Endothelial cell (in vitro differentiated cells): ENCODE data around the gene PCID2. TPM values are rescaled to one million over a fixed set of nuclear protein-coding genes. Genes with fewer than 3 reads are reported as not detected.
"Not testable (repeated sequence)": the region's sequence is repeated elsewhere in the genome, so short reads cannot be mapped to it uniquely, and the experiment has no call there.

Source experiments
- DNase-seq: peaks from one replicate; pipeline ENCODE4 v3.0.0; 2021; ENCODE audit warnings: low spot score
- H3K27ac Mint-ChIP-seq: one replicate; pipeline ENCODE4 v1.8.0; 2021; ENCODE audit warnings: mixed read lengths, inconsistent platforms; ENCODE audit not compliant: unreplicated experiment
- H3K27me3 Mint-ChIP-seq: one replicate; pipeline ENCODE4 v1.8.0; 2021; ENCODE audit warnings: mild to moderate bottlenecking, moderate library complexity, mixed read lengths, inconsistent platforms; ENCODE audit not compliant: unreplicated experiment
- H3K36me3 Mint-ChIP-seq: one replicate; pipeline ENCODE4 v1.8.0; 2021; ENCODE audit warnings: mild to moderate bottlenecking, low read depth, mixed read lengths, inconsistent platforms; ENCODE audit not compliant: unreplicated experiment
- H3K4me1 Mint-ChIP-seq: one replicate; pipeline ENCODE4 v1.8.0; 2021; ENCODE audit warnings: mild to moderate bottlenecking, mixed read lengths, inconsistent platforms; ENCODE audit not compliant: unreplicated experiment
- H3K4me3 Mint-ChIP-seq: one replicate; pipeline ENCODE4 v1.8.0; 2021; ENCODE audit warnings: mild to moderate bottlenecking, mixed read lengths, inconsistent platforms; ENCODE audit not compliant: unreplicated experiment
- H3K9me3 Mint-ChIP-seq: one replicate; pipeline ENCODE4 v1.8.0; 2021; ENCODE audit warnings: mixed read lengths, inconsistent platforms; ENCODE audit not compliant: unreplicated experiment
- CTCF ChIP-seq: fragments of 200-600 bp; sonication (generic); IDR thresholded peaks from one replicate; pipeline ENCODE4 v1.5.0; 2021; ENCODE audit warnings: antibody characterized with exemption; ENCODE audit not compliant: unreplicated experiment
- total RNA-seq: library from RNA; stranded (reverse); fragmentation: NEBNext Ultra II Directional; extraction: Animal tissue kit (Norgen Biotek cat#: 25700); gene quantifications from one replicate; pipeline ENCODE4 v1.2.1, GENCODE V29; 2021; ENCODE audit not compliant: unreplicated experiment

The PCID2 gene
- total RNA-seq, 1 donor from 2014 or later, result 44.3 TPM

- Mint-ChIP-seq H3K4me1 (peaks cover 10% of the 10 kb centered on the region), H3K27ac (no peak overlapping the region), H3K9me3 (no peaks in the 10 kb centered on the region), H3K36me3 (peaks cover 3% of the 10 kb centered on the region), H3K4me3 (no peak overlapping the region), H3K27me3 (peaks cover 13% of the 10 kb centered on the region)
- no peak for DNase-seq
- no peak for TF ChIP-seq CTCF
These were observed 44.0 kb downstream of the PCID2 start for GRCh38 chr13:113164492-113164891.

- Mint-ChIP-seq H3K4me1 (peaks cover 10% of the 10 kb centered on the region), H3K27me3 (peaks cover 14% of the 10 kb centered on the region), H3K4me3 (peak overlapping the region; percentile 65), H3K9me3 (no peaks in the 10 kb centered on the region), H3K27ac (no peak overlapping the region), H3K36me3 (peaks cover 3% of the 10 kb centered on the region)
- no peak for TF ChIP-seq CTCF
- DNase-seq, result no peak
These were observed 45.4 kb downstream of the PCID2 start for GRCh38 chr13:113162783-113163685.

GRCh38 chr13:113161975-113162374 is 46.5 kb downstream of the PCID2 start:
- peaks cover 14% of the 10 kb centered on the region for H3K27me3 Mint-ChIP-seq
- not testable (repeated sequence) for H3K9me3 Mint-ChIP-seq, DNase-seq, H3K36me3 Mint-ChIP-seq, H3K27ac Mint-ChIP-seq, H3K4me1 Mint-ChIP-seq, H3K4me3 Mint-ChIP-seq

GRCh38 chr13:113161433-113161832 is 47.0 kb downstream of the PCID2 start:
- H3K27ac Mint-ChIP-seq, result no peak overlapping the region
- no peak for DNase-seq
- no peak for TF ChIP-seq CTCF
- H3K27me3 Mint-ChIP-seq, result peaks cover 14% of the 10 kb centered on the region
- no peaks in the 10 kb centered on the region for H3K9me3 Mint-ChIP-seq
- H3K4me1 Mint-ChIP-seq, result peaks cover 7% of the 10 kb centered on the region
- H3K4me3 Mint-ChIP-seq, result no peak overlapping the region
- H3K36me3 Mint-ChIP-seq, result peaks cover 3% of the 10 kb centered on the region

- H3K36me3 Mint-ChIP-seq, result peaks cover 3% of the 10 kb centered on the region
- TF ChIP-seq CTCF, result no peak
- no peaks in the 10 kb centered on the region for H3K9me3 Mint-ChIP-seq
- no peak for DNase-seq
- H3K27me3 Mint-ChIP-seq, result peaks cover 14% of the 10 kb centered on the region
- H3K4me3 Mint-ChIP-seq, result no peak overlapping the region
- no peak overlapping the region for H3K27ac Mint-ChIP-seq
- peaks cover 4% of the 10 kb centered on the region for H3K4me1 Mint-ChIP-seq
These were observed 47.5 kb downstream of the PCID2 start for GRCh38 chr13:113160983-113161382.
